Retinal pigment epithelial cell (primary cell): ENCODE results near the gene PDE4D.
A peak's percentile ranks its signal among the peaks of the same experiment; 100 is the strongest.

Experiments
- DNase-seq: peaks from one replicate; pipeline ENCODE4 v3.0.0-alpha.2; 2010; ENCODE audit warnings: low read depth
- H3K4me3 ChIP-seq: 2 replicates; pipeline ENCODE4 v1.5.1; 2011; ENCODE audit warnings: mild to moderate bottlenecking, low read length, control low read depth, moderate library complexity
- CTCF ChIP-seq: conservative IDR thresholded peaks from 2 replicates; pipeline ENCODE4 v1.5.1; 2011; ENCODE audit warnings: low read depth, low read length, control low read depth, inconsistent platforms

PDE4D gene

GRCh38 chr5:59337240-59337639 lies 556.3 kb downstream of the PDE4D start:
- no peak for TF ChIP-seq CTCF
- no peak overlapping the region for H3K4me3 ChIP-seq
- no peak for DNase-seq

DNA sequence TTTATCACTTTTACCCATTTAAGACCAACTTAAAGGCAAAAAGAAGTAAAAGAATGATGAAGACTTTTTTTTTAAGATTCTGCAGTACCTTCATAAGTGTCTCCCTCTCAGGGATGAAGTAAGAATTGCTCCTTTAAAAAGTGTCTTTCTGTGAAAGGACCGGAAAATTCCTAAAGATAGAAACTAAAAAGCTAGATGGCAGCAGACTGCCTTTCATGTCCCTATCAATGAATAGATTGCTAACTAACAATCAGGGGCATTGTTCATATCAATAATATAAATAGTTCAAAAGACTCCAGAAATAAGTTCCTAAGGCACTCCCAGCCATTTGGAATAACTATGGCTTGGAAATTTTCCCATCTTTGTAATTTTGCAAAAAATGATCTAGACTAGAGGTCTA lies 558.0 kb downstream of the PDE4D start:
- no peak for DNase-seq
- peak; percentile 21 for TF ChIP-seq CTCF
- no peak overlapping the region for H3K4me3 ChIP-seq

- no peak overlapping the region for H3K4me3 ChIP-seq
- DNase-seq, result no peak
- no peak for TF ChIP-seq CTCF
These were observed 560.1 kb downstream of the PDE4D start for GRCh38 chr5:59333416-59333815.

- no peak for TF ChIP-seq CTCF
- no peak for DNase-seq
- H3K4me3 ChIP-seq, result no peak overlapping the region
These were observed 561.1 kb downstream of the PDE4D start for GRCh38 chr5:59332236-59332973.

GRCh38 chr5:59330680-59331079 lies 562.8 kb downstream of the PDE4D start:
- no peak for TF ChIP-seq CTCF

DNA sequence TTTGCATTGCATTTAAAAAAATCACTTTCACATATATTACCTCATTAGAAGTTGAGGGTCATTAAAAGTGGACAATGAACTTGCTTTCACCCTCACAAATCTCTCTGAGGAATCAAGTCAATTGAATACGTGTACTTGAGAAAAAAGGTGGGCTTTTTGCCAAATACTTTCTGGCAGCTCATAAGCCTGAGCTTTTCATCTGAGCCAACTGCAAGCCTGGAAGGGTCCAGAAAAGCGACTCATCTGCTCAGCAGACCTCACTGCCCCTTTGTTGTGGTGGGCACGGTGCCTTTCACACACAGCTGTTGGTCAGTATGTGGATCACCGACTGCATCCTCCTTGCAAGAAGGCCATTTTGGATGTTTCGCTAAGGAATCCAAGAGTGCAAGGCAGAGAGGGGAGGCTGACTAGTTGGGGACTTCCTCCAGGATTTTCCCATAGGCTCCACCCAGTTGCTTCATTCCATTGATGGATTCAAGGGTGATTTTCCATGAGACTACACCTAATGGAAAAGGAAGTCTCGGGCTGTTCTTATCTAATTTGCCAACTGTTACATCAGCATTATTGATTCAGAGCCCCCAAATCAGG lies 564.7 kb downstream of the PDE4D start:
- no peak for TF ChIP-seq CTCF
- H3K4me3 ChIP-seq, result no peak overlapping the region
- DNase-seq, result peak; percentile 96

More at GRCh38 chr5:59330680-59331079, 562.8 kb downstream of the PDE4D start:
- H3K4me3 ChIP-seq, result no peak overlapping the region
- no peak for DNase-seq
